ENCODE data around the gene MAGI3. TPM values are rescaled to one million over a fixed set of nuclear protein-coding genes. Genes with fewer than 3 reads are reported as not detected.
"Not testable (repeated sequence)": the region's sequence is repeated elsewhere in the genome, so short reads cannot be mapped to it uniquely, and the experiment has no call there.

The MAGI3 gene
- total and polyA plus RNA-seq, 2 donors (not counting 1 experiment from before 2014, with no cell fraction given) = 0.30 to 0.67 TPM

GRCh38 chr1:113507552-113508214 is 117.4 kb downstream of the MAGI3 start:
- Mint-ChIP-seq H3K9me3 (ENCODE audit: insufficient read depth) (peaks cover 3% of the 10 kb centered on the region), H3K27me3 (peaks cover 3% of the 10 kb centered on the region), H3K27ac (no peak overlapping the region), H3K4me1 (no peaks in the 10 kb centered on the region), H3K4me3 (no peak overlapping the region)
- intact Hi-C loops (cut with micrococcal nuclease) = no loop called here
- TF ChIP-seq, protein P1, sequence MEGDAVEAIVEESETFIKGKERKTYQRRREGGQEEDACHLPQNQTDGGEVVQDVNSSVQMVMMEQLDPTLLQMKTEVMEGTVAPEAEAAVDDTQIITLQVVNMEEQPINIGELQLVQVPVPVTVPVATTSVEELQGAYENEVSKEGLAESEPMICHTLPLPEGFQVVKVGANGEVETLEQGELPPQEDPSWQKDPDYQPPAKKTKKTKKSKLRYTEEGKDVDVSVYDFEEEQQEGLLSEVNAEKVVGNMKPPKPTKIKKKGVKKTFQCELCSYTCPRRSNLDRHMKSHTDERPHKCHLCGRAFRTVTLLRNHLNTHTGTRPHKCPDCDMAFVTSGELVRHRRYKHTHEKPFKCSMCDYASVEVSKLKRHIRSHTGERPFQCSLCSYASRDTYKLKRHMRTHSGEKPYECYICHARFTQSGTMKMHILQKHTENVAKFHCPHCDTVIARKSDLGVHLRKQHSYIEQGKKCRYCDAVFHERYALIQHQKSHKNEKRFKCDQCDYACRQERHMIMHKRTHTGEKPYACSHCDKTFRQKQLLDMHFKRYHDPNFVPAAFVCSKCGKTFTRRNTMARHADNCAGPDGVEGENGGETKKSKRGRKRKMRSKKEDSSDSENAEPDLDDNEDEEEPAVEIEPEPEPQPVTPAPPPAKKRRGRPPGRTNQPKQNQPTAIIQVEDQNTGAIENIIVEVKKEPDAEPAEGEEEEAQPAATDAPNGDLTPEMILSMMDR (IDR thresholded peaks at IDR 0.05) = no peak
- TF ChIP-seq EZH2 (IDR thresholded peaks at IDR 0.05; ENCODE audit: borderline replicate concordance, insufficient read depth, low read depth, low read length, poor library complexity, severe bottlenecking) = no peak
- Histone ChIP-seq H3K27me3 (replicated peaks in 1 of 4; ENCODE audit: control extremely low read depth in 1 of 4, control insufficient read depth in 3 of 4, insufficient read depth in 4 of 4, low read length in 3 of 4) (no peaks in the 10 kb centered on the region), H2AFZ (ENCODE audit: insufficient read depth, low read depth, low read length, poor library complexity, severe bottlenecking) (no peak overlapping the region), H4K20me1 (ENCODE audit: control insufficient read depth, insufficient read depth, low read length, poor library complexity, severe bottlenecking) (no peaks in the 10 kb centered on the region), H3K9ac (ENCODE audit: low read length) (no peak overlapping the region), H3K4me2 (replicated peaks; ENCODE audit: low read depth, low read length, poor library complexity, severe bottlenecking) (no peak overlapping the region), H3K4me3 (ENCODE audit: control extremely low read depth in 1 of 5, extremely low read depth in 1 of 5, insufficient read depth in 1 of 5, low read depth in 2 of 5, low read length in 4 of 5) (no peak overlapping the region), H3K79me2 (ENCODE audit: control insufficient read depth, insufficient read depth, low read length) (no peaks in the 10 kb centered on the region), H3K36me3 (replicated peaks in 1 of 2; ENCODE audit: control extremely low read depth in 1 of 2, control insufficient read depth in 1 of 2, extremely low read depth in 1 of 2, insufficient read depth in 2 of 2, low read length in 1 of 2) (no peaks in the 10 kb centered on the region), H3K9me3 (ENCODE audit: control extremely low read depth in 1 of 3, control insufficient read depth in 2 of 3, insufficient read depth in 1 of 3, low read length in 2 of 3) (peaks cover 0 to 10% (median 0%) of the 10 kb centered on the region in 3 donors), H3K4me1 (ENCODE audit: control insufficient read depth in 2 of 2, insufficient read depth in 2 of 2, low read length in 2 of 2) (no peaks in the 10 kb centered on the region), H3K27ac (ENCODE audit: low read length in 2 of 2) (no peak overlapping the region)
- DNase-seq (no peak), ATAC-seq (ENCODE audit: low read depth) (no peak)
- CTCF ChIA-PET = interaction anchor here (0.7 kb wide), 1 partner anchor 13 kb away, joined by 3 read pairs; no protein-coding TSS in a partner anchor
- POLR2A ChIA-PET = no interaction called here

GRCh38 chr1:113508364-113509164 is 118.2 kb downstream of the MAGI3 start:
- Histone ChIP-seq H3K27ac (ENCODE audit: low read length in 2 of 2) (no peak overlapping the region), H4K20me1 (ENCODE audit: control insufficient read depth, insufficient read depth, low read length, poor library complexity, severe bottlenecking) (no peaks in the 10 kb centered on the region), H3K4me2 (replicated peaks; ENCODE audit: low read depth, low read length, poor library complexity, severe bottlenecking) (no peak overlapping the region), H3K9me3 (ENCODE audit: control extremely low read depth in 1 of 3, control insufficient read depth in 2 of 3, insufficient read depth in 1 of 3, low read length in 2 of 3) (peaks cover 0 to 10% (median 0%) of the 10 kb centered on the region in 3 donors), H3K9ac (ENCODE audit: low read length) (no peak overlapping the region), H3K4me3 (ENCODE audit: control extremely low read depth in 1 of 5, extremely low read depth in 1 of 5, insufficient read depth in 1 of 5, low read depth in 2 of 5, low read length in 4 of 5) (no peak overlapping the region), H2AFZ (ENCODE audit: insufficient read depth, low read depth, low read length, poor library complexity, severe bottlenecking) (no peak overlapping the region), H3K27me3 (replicated peaks in 1 of 4; ENCODE audit: control extremely low read depth in 1 of 4, control insufficient read depth in 3 of 4, insufficient read depth in 4 of 4, low read length in 3 of 4) (no peaks in the 10 kb centered on the region), H3K36me3 (replicated peaks in 1 of 2; ENCODE audit: control extremely low read depth in 1 of 2, control insufficient read depth in 1 of 2, extremely low read depth in 1 of 2, insufficient read depth in 2 of 2, low read length in 1 of 2) (no peaks in the 10 kb centered on the region), H3K4me1 (ENCODE audit: control insufficient read depth in 2 of 2, insufficient read depth in 2 of 2, low read length in 2 of 2) (no peaks in the 10 kb centered on the region), H3K79me2 (ENCODE audit: control insufficient read depth, insufficient read depth, low read length) (no peaks in the 10 kb centered on the region)
- no peak for TF ChIP-seq EZH2 (IDR thresholded peaks at IDR 0.05; ENCODE audit: borderline replicate concordance, insufficient read depth, low read depth, low read length, poor library complexity, severe bottlenecking)
- TF ChIP-seq, protein P1 (IDR thresholded peaks at IDR 0.05) = no peak
- ChIA-PET CTCF (interaction anchor here (0.7 kb wide), 1 partner anchor 12 kb away, joined by 3 read pairs; no protein-coding TSS in a partner anchor), POLR2A (no interaction called here)
- intact Hi-C loops (cut with micrococcal nuclease) = no loop called here
- Mint-ChIP-seq H3K27ac (no peak overlapping the region), H3K4me3 (no peak overlapping the region), H3K4me1 (no peaks in the 10 kb centered on the region), H3K27me3 (peaks cover 3% of the 10 kb centered on the region), H3K9me3 (ENCODE audit: insufficient read depth) (peaks cover 3% of the 10 kb centered on the region)
- 83% methylated on average over 1 of the region's 2 CpGs for WGBS (ENCODE audit: insufficient coverage)
- ATAC-seq (ENCODE audit: low read depth) = no peak
- no peak for DNase-seq

- WGBS (ENCODE audit: insufficient coverage) = no CpG with 5 or more reads among the region's 12 CpGs
- intact Hi-C loops (cut with micrococcal nuclease); H3K4me3 ChIP-seq (ENCODE audit: control extremely low read depth in 1 of 5, extremely low read depth in 1 of 5, insufficient read depth in 1 of 5, low read depth in 2 of 5, low read length in 4 of 5); H3K27me3 ChIP-seq (replicated peaks in 1 of 4; ENCODE audit: control extremely low read depth in 1 of 4, control insufficient read depth in 3 of 4, insufficient read depth in 4 of 4, low read length in 3 of 4); H3K27me3 Mint-ChIP-seq; H3K9ac ChIP-seq (ENCODE audit: low read length); H3K4me3 Mint-ChIP-seq; POLR2A ChIA-PET; H3K4me1 Mint-ChIP-seq; H4K20me1 ChIP-seq (ENCODE audit: control insufficient read depth, insufficient read depth, low read length, poor library complexity, severe bottlenecking); H3K36me3 ChIP-seq (replicated peaks in 1 of 2; ENCODE audit: control extremely low read depth in 1 of 2, control insufficient read depth in 1 of 2, extremely low read depth in 1 of 2, insufficient read depth in 2 of 2, low read length in 1 of 2); H2AFZ ChIP-seq (ENCODE audit: insufficient read depth, low read depth, low read length, poor library complexity, severe bottlenecking); ATAC-seq (ENCODE audit: low read depth); H3K9me3 Mint-ChIP-seq (ENCODE audit: insufficient read depth); H3K4me1 ChIP-seq (ENCODE audit: control insufficient read depth in 2 of 2, insufficient read depth in 2 of 2, low read length in 2 of 2); H3K27ac ChIP-seq (ENCODE audit: low read length in 2 of 2); H3K79me2 ChIP-seq (ENCODE audit: control insufficient read depth, insufficient read depth, low read length); CTCF ChIA-PET; H3K27ac Mint-ChIP-seq; H3K9me3 ChIP-seq (ENCODE audit: control extremely low read depth in 1 of 3, control insufficient read depth in 2 of 3, insufficient read depth in 1 of 3, low read length in 2 of 3); DNase-seq; H3K4me2 ChIP-seq (replicated peaks; ENCODE audit: low read depth, low read length, poor library complexity, severe bottlenecking): not testable (repeated sequence)
These were observed 119.5 kb downstream of the MAGI3 start for GRCh38 chr1:113509766-113510165.

Data from B cell (primary cell).